Calu3 (cell line): Measurements from ENCODE around the gene FUNDC1. TPM values are rescaled to one million over a fixed set of nuclear protein-coding genes. Genes with fewer than 3 reads are reported as not detected.

Experiments used
- BruUV-seq: library from RNA; stranded (reverse); fragments of 400-500 nt; replicated peaks from 2 replicates; lab custom pipeline; 2021; lab: Mats Ljungman, UMichigan
- CTCF ChIA-PET: fragments of 300-600 bp; sonication (Branson Sonifier 250); formaldehyde crosslinking; loops from one replicate; lab custom pipeline; 2022; ENCODE audit warnings: antibody characterized with exemption; lab: Charles Lee
- DNase-seq: peaks from one replicate; pipeline ENCODE4 v3.0.0; 2022
- H3K27ac Mint-ChIP-seq: one replicate; pipeline ENCODE4 v1.8.0; 2022; ENCODE audit warnings: mixed read lengths; ENCODE audit not compliant: unreplicated experiment
- H3K27me3 Mint-ChIP-seq: one replicate; pipeline ENCODE4 v1.8.0; 2022; ENCODE audit warnings: mixed read lengths; ENCODE audit not compliant: unreplicated experiment
- H3K36me3 Mint-ChIP-seq: one replicate; pipeline ENCODE4 v1.8.0; 2022; ENCODE audit warnings: mild to moderate bottlenecking, moderate library complexity, mixed read lengths; ENCODE audit not compliant: insufficient read depth, unreplicated experiment
- H3K4me1 Mint-ChIP-seq: one replicate; pipeline ENCODE4 v1.8.0; 2022; ENCODE audit warnings: mild to moderate bottlenecking, low read depth, mixed read lengths; ENCODE audit not compliant: unreplicated experiment
- H3K4me3 Mint-ChIP-seq: one replicate; pipeline ENCODE4 v1.8.0; 2022; ENCODE audit warnings: mild to moderate bottlenecking, low read depth, moderate library complexity, mixed read lengths; ENCODE audit not compliant: unreplicated experiment
- H3K9me3 Mint-ChIP-seq: one replicate; pipeline ENCODE4 v1.8.0; 2022; ENCODE audit warnings: low read depth, mixed read lengths; ENCODE audit not compliant: unreplicated experiment
- CTCF ChIP-seq: fragments of 200-600 bp; IDR thresholded peaks from one replicate; pipeline ENCODE4 v1.8.0; 2022; ENCODE audit warnings: antibody characterized with exemption; ENCODE audit not compliant: unreplicated experiment
- intact Hi-C: fragments of 100-400 bp; cut with micrococcal nuclease; formaldehyde crosslinking; loops from one replicate; pipeline ENCODE4 v1.10.0; 2022; ENCODE audit not compliant: unreplicated experiment
- total RNA-seq: library from RNA; stranded (reverse); gene quantifications from 2 replicates; pipeline ENCODE4 v1.2.3, GENCODE V29; 2022

FUNDC1 gene
- total RNA-seq, 1 experiment from 2014 or later = 21.7 TPM

GRCh38 chrX:44489515-44489914, 53.1 kb downstream of the FUNDC1 start:
- Mint-ChIP-seq H3K36me3 (no peaks in the 10 kb centered on the region), H3K9me3 (no peaks in the 10 kb centered on the region), H3K4me1 (no peaks in the 10 kb centered on the region), H3K4me3 (no peak overlapping the region), H3K27me3 (no peaks in the 10 kb centered on the region), H3K27ac (no peak overlapping the region)
- intact Hi-C loops = no loop called here
- CTCF ChIA-PET = no interaction called here
- TF ChIP-seq CTCF = no peak
- no TSS peak for BruUV-seq
- no peak for DNase-seq

DNA sequence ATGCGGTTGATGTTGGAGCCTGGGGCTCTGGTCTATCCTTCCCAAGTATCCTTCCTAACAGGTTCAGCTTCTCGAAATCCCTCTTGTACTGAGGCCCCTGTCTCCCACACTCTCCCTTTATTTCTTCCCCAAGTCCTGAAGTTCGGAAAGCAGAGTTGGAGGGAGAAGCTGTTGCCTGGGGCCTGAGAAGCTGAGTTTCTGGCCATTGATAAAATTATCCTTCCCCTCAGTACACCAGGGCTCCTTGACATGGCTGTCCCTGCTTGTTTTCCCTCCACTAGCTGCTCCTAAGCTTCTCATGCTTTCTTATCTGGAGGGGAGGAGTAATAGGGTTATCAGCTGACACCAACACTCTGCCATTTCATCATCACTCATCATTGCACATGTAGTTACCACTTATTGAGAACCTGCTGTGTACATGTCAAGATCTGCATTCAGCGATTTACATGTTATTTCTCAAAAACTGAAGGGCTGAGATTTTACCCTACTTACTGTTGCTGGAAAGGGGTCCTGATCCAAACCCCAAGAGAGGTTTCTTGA, 58.0 kb downstream of the FUNDC1 start:
- no peak overlapping the region for H3K4me3 Mint-ChIP-seq
- no peaks in the 10 kb centered on the region for H3K9me3 Mint-ChIP-seq
- no peak overlapping the region for H3K27ac Mint-ChIP-seq
- intact Hi-C loops = no loop called here
- no peaks in the 10 kb centered on the region for H3K4me1 Mint-ChIP-seq
- no peak for DNase-seq
- no peaks in the 10 kb centered on the region for H3K36me3 Mint-ChIP-seq
- CTCF ChIA-PET = no interaction called here
- H3K27me3 Mint-ChIP-seq = no peaks in the 10 kb centered on the region
- BruUV-seq = no TSS peak
- no peak for TF ChIP-seq CTCF

- no TSS peak for BruUV-seq
- H3K4me1 Mint-ChIP-seq = no peaks in the 10 kb centered on the region
- H3K9me3 Mint-ChIP-seq = no peaks in the 10 kb centered on the region
These were observed 58.6 kb downstream of the FUNDC1 start for GRCh38 chrX:44483965-44484606.

GRCh38 chrX:44482575-44482974, 60.1 kb downstream of the FUNDC1 start:
- BruUV-seq = no TSS peak
- H3K9me3 Mint-ChIP-seq = no peaks in the 10 kb centered on the region

More at GRCh38 chrX:44483965-44484606, 58.6 kb downstream of the FUNDC1 start:
- Mint-ChIP-seq H3K36me3 (no peaks in the 10 kb centered on the region), H3K27ac (no peak overlapping the region), H3K27me3 (no peaks in the 10 kb centered on the region), H3K4me3 (no peak overlapping the region)
- intact Hi-C loops = no loop called here
- TF ChIP-seq CTCF = no peak
- CTCF ChIA-PET = no interaction called here
- no peak for DNase-seq

More at GRCh38 chrX:44482575-44482974, 60.1 kb downstream of the FUNDC1 start:
- no peaks in the 10 kb centered on the region for H3K36me3 Mint-ChIP-seq
- no peak for TF ChIP-seq CTCF
- H3K4me1 Mint-ChIP-seq = no peaks in the 10 kb centered on the region
- H3K27me3 Mint-ChIP-seq = no peaks in the 10 kb centered on the region
- intact Hi-C loops = no loop called here
- H3K4me3 Mint-ChIP-seq = no peak overlapping the region
- CTCF ChIA-PET = no interaction called here
- no peak overlapping the region for H3K27ac Mint-ChIP-seq
- no peak for DNase-seq
